ENCODE data around the gene P3R3URF. TPM values are rescaled to one million over a fixed set of nuclear protein-coding genes. Genes with fewer than 3 reads are reported as not detected.
A peak's percentile ranks its signal among the peaks of the same experiment; 100 is the strongest.

The P3R3URF gene
- total RNA-seq, 1 experiment from 2014 or later, result not detected

GRCh38 chr1:46174448-46175231 is 1.6 kb downstream of the P3R3URF start, which contains the start of gene TSPAN1:
Gene TSPAN1 (plus strand): TSS chr1:46175087. CDS start chr1:46181108, 6,021 bp downstream.
- no peak for DNase-seq (ENCODE audit: low read depth)

- no peak for DNase-seq (ENCODE audit: low read depth)
Observed at GRCh38 chr1:46173361-46173856, 2.9 kb downstream of the P3R3URF start.

GRCh38 chr1:46172321-46172720 is 4.0 kb downstream of the P3R3URF start:
- no peak for DNase-seq (ENCODE audit: low read depth)

DNA sequence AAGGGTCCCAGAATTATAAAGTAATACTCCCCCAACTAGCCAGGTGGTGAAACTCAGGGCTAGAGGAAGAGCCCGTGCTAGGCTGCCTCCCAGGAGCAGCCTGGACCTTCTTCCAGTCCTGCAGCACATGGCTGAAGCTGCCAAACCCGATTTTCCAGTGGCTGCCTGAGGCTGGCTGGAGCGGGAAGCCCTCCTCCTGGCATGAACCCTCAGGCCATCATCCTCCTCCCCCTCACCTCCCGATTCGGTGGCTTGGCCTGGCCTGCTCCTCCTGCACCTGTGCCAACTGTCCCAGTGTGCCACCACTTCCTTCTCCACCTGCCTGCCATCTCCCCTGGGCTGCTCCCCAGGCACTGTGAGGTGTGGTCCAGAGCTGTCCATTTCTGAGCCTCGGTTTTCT is 4.4 kb downstream of the P3R3URF start:
- DNase-seq (ENCODE audit: low read depth), result no peak

DNA sequence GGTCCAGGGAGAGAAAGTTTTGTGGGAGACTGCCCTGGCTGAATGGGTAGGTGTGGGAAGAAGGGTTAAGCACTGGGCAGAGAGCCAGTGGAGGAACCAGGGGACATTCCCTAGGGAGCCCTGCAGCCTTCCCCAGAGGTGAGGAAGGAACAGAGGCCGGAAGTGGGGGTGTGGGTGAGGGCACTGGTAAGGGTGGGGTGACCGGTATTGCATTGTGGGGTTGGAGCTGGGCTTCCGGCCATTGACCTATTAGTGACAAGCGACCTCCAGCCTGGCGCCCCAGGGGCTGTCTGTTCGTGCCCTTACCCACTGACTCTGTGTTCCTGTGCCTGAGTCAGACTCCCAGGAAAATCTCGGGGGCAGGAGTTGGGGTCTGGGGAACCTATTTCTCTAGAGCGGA is 4.9 kb downstream of the P3R3URF start:
- peak; percentile 30 for DNase-seq (ENCODE audit: low read depth)

- no peak for DNase-seq (ENCODE audit: low read depth)
Observed at GRCh38 chr1:46169811-46170454, 6.4 kb downstream of the P3R3URF start.

- DNase-seq (ENCODE audit: low read depth), result no peak
Observed at GRCh38 chr1:46168477-46168876, 7.8 kb downstream of the P3R3URF start.

GRCh38 chr1:46166521-46167462 is 9.5 kb downstream of the P3R3URF start:
- DNase-seq (ENCODE audit: low read depth), result no peak

- no peak for DNase-seq (ENCODE audit: low read depth)
Observed at GRCh38 chr1:46160212-46160611, 16.1 kb downstream of the P3R3URF start.

DNA sequence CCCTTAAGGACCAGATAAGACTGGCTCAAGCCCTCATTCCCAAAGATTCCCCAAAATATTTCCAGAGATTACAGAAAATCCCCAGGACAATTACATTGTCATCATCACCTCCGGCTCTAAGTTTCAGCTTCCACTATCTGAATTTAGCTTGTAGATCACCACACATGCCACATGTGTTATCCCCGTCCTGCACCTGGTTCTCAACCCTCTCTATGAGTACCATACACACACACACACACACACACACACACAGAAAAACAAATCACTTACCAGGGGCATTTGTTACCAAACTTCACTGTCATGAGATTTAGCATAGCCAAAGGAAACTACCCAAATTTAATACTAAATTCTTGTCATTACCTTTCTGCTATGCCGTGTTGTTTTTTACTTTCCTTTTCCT is 16.8 kb downstream of the P3R3URF start:
- DNase-seq (ENCODE audit: low read depth), result no peak

DNA sequence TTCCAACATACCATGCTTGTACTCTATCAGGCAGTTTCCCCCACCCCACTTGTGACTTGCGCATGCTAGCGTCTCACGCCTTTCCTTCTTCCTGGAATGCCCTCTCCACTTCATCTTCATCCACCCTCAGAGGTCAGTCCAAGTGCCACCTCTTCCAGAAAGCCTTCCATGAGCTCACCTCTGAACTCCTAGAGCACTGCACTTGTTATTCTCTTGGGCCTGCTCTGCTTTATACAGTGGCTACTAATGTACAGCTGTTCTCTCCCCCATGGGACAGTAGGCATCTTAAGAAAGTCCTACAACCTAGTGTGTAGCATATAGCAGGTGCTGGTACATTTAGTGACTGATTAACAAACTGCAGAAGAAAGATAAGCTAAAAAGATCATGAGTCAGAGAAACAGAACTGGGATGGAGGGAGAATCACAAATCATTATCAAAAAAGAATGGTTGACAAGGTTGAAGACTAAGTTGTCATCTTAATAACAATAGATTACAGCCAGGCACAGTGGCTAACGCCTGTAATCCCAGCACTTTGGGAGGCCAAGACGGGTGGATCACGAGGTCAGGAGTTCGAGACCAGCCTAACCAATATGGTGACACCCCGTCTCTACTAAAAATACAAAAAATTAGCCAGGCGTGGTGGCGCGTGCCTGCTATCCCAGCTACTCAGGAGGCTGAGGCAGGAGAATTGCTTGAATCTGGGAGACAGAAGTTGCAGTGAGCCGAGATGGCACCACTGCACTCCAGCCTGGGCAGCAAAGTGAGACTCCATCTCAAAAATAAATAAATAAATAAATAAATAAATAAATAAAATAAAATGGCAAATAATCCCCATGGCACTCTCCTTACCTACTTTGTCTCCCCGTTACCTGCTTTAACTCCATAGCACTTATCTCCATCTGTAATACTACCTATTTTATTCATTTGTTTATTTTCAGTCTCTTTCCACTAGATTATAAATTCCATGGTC is 17.7 kb downstream of the P3R3URF start:
- DNase-seq (ENCODE audit: low read depth), result no peak

- no peak for DNase-seq (ENCODE audit: low read depth)
Observed at GRCh38 chr1:46157916-46158311, 18.4 kb downstream of the P3R3URF start.

GRCh38 chr1:46153732-46154131 is 22.6 kb downstream of the P3R3URF start:
- no peak for DNase-seq (ENCODE audit: low read depth)

GRCh38 chr1:46153228-46153627 is 23.1 kb downstream of the P3R3URF start:
- no peak for DNase-seq (ENCODE audit: low read depth)

DNA sequence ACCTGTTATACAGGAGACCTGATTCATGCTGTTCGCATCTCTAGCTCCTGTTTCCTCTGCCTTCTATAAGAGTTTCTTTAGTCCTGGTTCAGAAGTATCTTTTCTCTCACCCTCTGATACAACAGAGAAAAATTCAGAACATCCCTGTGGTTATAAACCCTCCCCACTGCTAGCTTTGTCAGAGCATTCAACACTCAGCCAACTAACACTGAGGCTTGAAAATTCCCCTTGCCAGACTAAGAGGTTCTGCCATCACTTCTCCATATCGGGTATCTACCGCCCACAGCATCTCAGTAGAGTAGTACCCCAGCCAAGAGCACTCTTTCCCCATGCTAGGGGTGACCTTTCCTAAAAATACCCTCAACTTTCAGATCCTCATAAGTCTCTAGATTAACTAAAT is 24.3 kb downstream of the P3R3URF start:
- peak; percentile 37 for DNase-seq (ENCODE audit: low read depth)

GRCh38 chr1:46150085-46150484 is 26.2 kb downstream of the P3R3URF start:
- DNase-seq (ENCODE audit: low read depth), result no peak

DNA sequence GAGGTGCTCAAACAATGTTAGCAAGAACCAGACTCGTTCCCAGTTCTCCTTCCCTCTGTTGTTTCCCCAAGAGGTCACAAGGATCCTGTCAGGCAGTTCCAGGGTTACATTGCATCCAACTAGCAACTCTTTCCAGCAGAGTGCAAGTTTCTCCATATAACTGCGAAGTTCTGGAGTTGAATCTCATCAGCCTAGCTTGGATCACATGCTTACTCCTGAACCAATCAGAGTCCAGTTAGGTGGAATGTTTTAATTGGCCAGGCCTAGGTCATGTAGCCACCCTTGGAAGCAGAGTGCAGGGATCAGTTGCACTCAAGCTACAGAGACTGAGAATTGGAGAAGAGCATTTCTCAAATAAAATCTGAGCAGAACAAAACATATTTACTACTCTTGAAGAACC is 28.0 kb downstream of the P3R3URF start:
- DNase-seq (ENCODE audit: low read depth), result no peak

DNA sequence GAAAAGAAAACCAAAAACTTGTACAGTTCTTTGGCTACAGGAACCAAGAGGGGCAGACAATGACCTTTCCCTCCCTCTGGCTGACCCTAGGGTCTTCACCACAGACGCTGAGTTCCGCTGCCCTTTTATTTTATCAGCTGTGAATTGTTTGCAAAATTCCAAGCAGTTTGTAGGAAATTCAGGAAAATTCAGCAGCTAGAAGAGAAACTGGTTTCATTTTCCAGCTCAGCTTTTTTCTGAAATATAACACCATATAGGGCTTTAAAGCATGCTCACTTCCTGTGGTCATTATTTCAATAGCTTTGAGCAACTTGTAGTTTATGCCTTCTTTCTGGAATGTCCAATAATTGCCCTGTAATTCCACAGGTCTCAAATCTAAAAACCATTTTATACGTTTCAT is 38.4 kb downstream of the P3R3URF start:
- DNase-seq (ENCODE audit: low read depth), result no peak

DNA sequence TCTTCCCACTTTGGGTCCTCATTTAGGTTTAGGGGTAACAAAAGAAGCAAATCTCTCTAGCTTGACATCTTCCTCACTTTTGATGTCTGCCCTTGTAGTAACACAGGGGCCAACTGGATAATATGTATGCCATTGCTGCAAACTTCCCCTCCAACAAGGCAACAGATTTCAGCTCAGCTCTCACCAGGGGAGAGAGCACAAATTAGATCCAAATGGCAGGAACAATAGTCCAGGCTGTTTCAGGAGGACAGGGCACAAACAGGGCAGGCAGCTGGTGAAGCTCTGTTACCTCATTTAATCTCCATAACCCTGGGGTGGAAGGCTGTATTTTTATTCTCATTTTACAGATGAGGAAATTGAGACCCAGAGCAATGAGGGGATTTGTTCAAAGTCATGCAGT is 39.6 kb downstream of the P3R3URF start:
- no peak for DNase-seq (ENCODE audit: low read depth)

- DNase-seq (ENCODE audit: low read depth), result peak; percentile 62
Observed at GRCh38 chr1:46134660-46135331, 41.5 kb downstream of the P3R3URF start.

Measured in HT1080 (cell line).